Measurements from ENCODE around the gene UBE3A.

DNA sequence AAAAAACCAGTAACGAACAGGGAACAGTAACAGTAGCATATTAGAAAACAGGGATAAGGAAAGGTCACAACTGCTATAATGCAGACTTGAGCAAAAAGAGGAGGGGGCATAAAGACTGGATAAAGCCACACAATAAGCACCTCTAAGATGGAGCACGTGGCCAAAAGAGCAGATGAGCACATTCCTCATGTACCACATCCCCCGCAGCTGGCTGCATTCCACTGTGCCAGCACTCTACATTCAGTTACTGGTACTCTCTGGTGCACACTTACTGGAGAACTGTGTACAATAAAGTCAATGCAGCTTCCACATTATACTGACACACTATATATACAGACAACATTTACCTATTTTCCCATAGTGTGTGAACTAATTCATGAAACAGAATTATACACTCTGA is 64.7 kb downstream of the UBE3A start:
- TF ChIP-seq, protein P1, sequence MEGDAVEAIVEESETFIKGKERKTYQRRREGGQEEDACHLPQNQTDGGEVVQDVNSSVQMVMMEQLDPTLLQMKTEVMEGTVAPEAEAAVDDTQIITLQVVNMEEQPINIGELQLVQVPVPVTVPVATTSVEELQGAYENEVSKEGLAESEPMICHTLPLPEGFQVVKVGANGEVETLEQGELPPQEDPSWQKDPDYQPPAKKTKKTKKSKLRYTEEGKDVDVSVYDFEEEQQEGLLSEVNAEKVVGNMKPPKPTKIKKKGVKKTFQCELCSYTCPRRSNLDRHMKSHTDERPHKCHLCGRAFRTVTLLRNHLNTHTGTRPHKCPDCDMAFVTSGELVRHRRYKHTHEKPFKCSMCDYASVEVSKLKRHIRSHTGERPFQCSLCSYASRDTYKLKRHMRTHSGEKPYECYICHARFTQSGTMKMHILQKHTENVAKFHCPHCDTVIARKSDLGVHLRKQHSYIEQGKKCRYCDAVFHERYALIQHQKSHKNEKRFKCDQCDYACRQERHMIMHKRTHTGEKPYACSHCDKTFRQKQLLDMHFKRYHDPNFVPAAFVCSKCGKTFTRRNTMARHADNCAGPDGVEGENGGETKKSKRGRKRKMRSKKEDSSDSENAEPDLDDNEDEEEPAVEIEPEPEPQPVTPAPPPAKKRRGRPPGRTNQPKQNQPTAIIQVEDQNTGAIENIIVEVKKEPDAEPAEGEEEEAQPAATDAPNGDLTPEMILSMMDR (IDR thresholded peaks at IDR 0.05): no peak
- TF ChIP-seq EZH2 (IDR thresholded peaks at IDR 0.05; ENCODE audit: borderline replicate concordance, insufficient read depth, low read depth, low read length, poor library complexity, severe bottlenecking): no peak
